ENCODE measurements around the gene SRGAP3.

The SRGAP3 gene

DNA sequence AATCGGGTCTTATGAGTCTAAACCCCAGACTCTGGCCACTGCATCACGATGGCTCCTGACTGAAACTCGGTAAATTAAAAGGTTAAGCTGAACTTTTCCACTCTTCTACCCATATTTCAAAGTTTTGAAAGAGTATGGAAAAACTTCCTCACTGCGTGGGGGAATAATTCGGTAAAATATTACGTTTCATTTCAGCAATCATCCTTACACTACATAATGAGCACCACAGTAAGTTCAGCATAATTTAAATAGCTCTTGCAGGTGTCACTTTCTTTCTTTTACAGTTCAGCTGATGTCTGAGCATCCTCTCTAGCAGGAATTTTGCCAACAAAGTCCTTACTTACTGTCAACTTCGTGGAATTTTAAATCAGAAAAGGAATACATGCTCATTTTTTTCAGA, 17.5 kb downstream of the SRGAP3 start:
- Histone ChIP-seq H3K4me3 (ENCODE audit: low read length) (no peak overlapping the region), H3K4me1 (ENCODE audit: control insufficient read depth, insufficient read depth, low read length) (no peaks in the 10 kb centered on the region), H3K9ac (ENCODE audit: low read length) (no peak overlapping the region), H3K27ac (ENCODE audit: low read depth, low read length) (no peak overlapping the region), H3K36me3 (ENCODE audit: control insufficient read depth, insufficient read depth, low read length) (no peaks in the 10 kb centered on the region), H3K27me3 (ENCODE audit: control insufficient read depth, insufficient read depth, low read length) (no peaks in the 10 kb centered on the region)

DNA sequence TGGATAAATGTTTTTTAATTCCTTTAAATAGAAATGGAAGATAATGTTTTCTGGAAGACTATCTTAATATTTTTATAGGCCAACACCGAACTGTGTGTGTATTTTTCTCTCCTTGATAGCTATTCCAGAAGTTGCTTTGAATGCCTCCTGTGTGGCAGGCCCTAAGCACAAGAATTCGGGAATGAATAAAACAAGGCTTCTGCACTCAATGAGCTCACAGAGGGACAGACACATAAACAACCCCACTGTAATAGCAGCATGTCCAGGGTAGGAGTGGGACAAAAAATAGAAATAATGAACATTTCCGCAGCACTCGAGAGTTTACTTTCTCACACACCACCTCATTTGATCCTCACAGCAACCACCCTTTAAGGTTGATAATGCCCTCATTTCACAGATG, 18.0 kb downstream of the SRGAP3 start:
- no peak overlapping the region for H3K9ac ChIP-seq (ENCODE audit: low read length)
- H3K27ac ChIP-seq (ENCODE audit: low read depth, low read length) = no peak overlapping the region
- no peak overlapping the region for H3K4me3 ChIP-seq (ENCODE audit: low read length)
- H3K27me3 ChIP-seq (ENCODE audit: control insufficient read depth, insufficient read depth, low read length) = no peaks in the 10 kb centered on the region
- H3K4me1 ChIP-seq (ENCODE audit: control insufficient read depth, insufficient read depth, low read length) = no peaks in the 10 kb centered on the region
- H3K36me3 ChIP-seq (ENCODE audit: control insufficient read depth, insufficient read depth, low read length) = no peaks in the 10 kb centered on the region

DNA sequence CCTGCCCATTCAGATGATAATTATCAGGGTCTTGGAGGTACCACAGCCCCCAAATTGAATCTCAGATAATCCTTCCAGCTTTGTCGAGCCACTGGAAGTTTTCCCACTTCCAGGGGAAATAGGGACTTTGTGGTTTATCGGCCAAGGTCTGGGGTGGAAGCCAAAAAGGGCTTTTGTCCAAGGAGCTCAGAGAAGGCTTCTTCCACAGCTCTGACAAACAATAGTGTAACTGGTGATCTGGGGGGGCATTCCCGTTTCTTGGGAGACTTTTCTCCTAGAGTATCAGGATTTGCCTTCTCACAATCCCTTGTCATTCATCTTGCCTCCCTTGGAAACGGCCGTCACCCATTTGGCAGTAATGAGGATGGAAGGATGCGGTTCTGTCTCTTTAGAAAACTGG, 18.4 kb downstream of the SRGAP3 start:
- Histone ChIP-seq H3K4me1 (ENCODE audit: control insufficient read depth, insufficient read depth, low read length) (peaks cover 3% of the 10 kb centered on the region), H3K36me3 (ENCODE audit: control insufficient read depth, insufficient read depth, low read length) (no peaks in the 10 kb centered on the region), H3K27me3 (ENCODE audit: control insufficient read depth, insufficient read depth, low read length) (no peaks in the 10 kb centered on the region), H3K4me3 (ENCODE audit: low read length) (no peak overlapping the region), H3K9ac (ENCODE audit: low read length) (no peak overlapping the region), H3K27ac (ENCODE audit: low read depth, low read length) (no peak overlapping the region)

DNA sequence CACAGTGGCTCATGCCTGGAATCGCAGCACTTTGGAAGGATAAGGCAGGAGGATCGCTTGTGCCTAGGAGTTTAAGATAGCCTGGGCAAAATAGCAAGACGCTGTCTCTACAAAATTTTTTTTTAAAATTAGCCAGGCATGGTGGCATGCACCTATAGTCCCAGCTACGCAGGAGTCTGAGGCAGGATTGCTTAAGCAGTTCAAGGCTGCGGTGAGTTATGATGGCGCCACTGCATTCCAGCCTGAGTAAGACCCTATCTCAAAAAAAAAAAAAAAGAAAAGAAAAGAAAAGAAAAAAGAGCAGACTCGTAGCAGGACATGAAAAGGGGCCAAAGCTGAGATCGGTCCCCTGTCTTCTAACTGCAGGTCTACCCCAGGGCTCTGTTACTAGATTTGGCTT, 18.9 kb downstream of the SRGAP3 start:
- Histone ChIP-seq H3K4me3 (ENCODE audit: low read length) (no peak overlapping the region), H3K36me3 (ENCODE audit: control insufficient read depth, insufficient read depth, low read length) (no peaks in the 10 kb centered on the region), H3K4me1 (ENCODE audit: control insufficient read depth, insufficient read depth, low read length) (peaks cover 3% of the 10 kb centered on the region), H3K27me3 (ENCODE audit: control insufficient read depth, insufficient read depth, low read length) (no peaks in the 10 kb centered on the region), H3K27ac (ENCODE audit: low read depth, low read length) (no peak overlapping the region), H3K9ac (ENCODE audit: low read length) (no peak overlapping the region)

GRCh38 chr3:9229879-9230278, 19.6 kb downstream of the SRGAP3 start:
- no peaks in the 10 kb centered on the region for H3K27me3 ChIP-seq (ENCODE audit: control insufficient read depth, insufficient read depth, low read length)
- peaks cover 3% of the 10 kb centered on the region for H3K4me1 ChIP-seq (ENCODE audit: control insufficient read depth, insufficient read depth, low read length)
- no peak overlapping the region for H3K27ac ChIP-seq (ENCODE audit: low read depth, low read length)
- H3K36me3 ChIP-seq (ENCODE audit: control insufficient read depth, insufficient read depth, low read length) = no peaks in the 10 kb centered on the region
- no peak overlapping the region for H3K4me3 ChIP-seq (ENCODE audit: low read length)
- H3K9ac ChIP-seq (ENCODE audit: low read length) = no peak overlapping the region

- H3K4me1 ChIP-seq (ENCODE audit: control insufficient read depth, insufficient read depth, low read length) = peaks cover 3% of the 10 kb centered on the region
- H3K27me3 ChIP-seq (ENCODE audit: control insufficient read depth, insufficient read depth, low read length) = no peaks in the 10 kb centered on the region
- no peak overlapping the region for H3K9ac ChIP-seq (ENCODE audit: low read length)
- no peaks in the 10 kb centered on the region for H3K36me3 ChIP-seq (ENCODE audit: control insufficient read depth, insufficient read depth, low read length)
- H3K4me3 ChIP-seq (ENCODE audit: low read length) = no peak overlapping the region
- H3K27ac ChIP-seq (ENCODE audit: low read depth, low read length) = no peak overlapping the region
Observed at GRCh38 chr3:9229325-9229724, 20.1 kb downstream of the SRGAP3 start.

DNA sequence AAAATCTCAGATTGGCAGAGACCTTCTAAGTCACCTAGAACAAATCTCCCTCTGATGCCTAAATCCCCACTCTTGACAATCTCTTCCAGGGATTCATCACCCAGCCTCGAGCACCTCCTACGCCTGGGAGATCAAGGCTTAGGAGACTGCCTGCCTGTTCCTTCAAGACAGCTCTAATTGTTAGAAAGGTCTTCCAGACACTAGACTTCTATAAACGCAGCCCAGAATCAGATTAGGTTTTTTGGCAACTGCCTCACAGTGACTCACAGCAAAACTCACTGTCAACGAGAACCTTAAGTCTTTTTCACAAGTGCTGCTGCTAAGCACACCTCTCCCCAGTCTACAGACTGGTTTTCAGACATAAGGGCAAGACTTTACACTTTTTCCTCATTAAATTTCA, 23.1 kb downstream of the SRGAP3 start:
- Histone ChIP-seq H3K4me1 (ENCODE audit: control insufficient read depth, insufficient read depth, low read length) (peaks cover 3% of the 10 kb centered on the region), H3K36me3 (ENCODE audit: control insufficient read depth, insufficient read depth, low read length) (no peaks in the 10 kb centered on the region), H3K27me3 (ENCODE audit: control insufficient read depth, insufficient read depth, low read length) (no peaks in the 10 kb centered on the region), H3K27ac (ENCODE audit: low read depth, low read length) (no peak overlapping the region), H3K9ac (ENCODE audit: low read length) (no peak overlapping the region), H3K4me3 (ENCODE audit: low read length) (no peak overlapping the region)

- H3K36me3 ChIP-seq (ENCODE audit: control insufficient read depth, insufficient read depth, low read length) = no peaks in the 10 kb centered on the region
- H3K4me3 ChIP-seq (ENCODE audit: low read length) = no peak overlapping the region
- H3K27ac ChIP-seq (ENCODE audit: low read depth, low read length) = no peak overlapping the region
- H3K9ac ChIP-seq (ENCODE audit: low read length) = no peak overlapping the region
- no peaks in the 10 kb centered on the region for H3K27me3 ChIP-seq (ENCODE audit: control insufficient read depth, insufficient read depth, low read length)
- peaks cover 3% of the 10 kb centered on the region for H3K4me1 ChIP-seq (ENCODE audit: control insufficient read depth, insufficient read depth, low read length)
Observed at GRCh38 chr3:9225268-9225667, 24.2 kb downstream of the SRGAP3 start.

- H3K27me3 ChIP-seq (ENCODE audit: control insufficient read depth, insufficient read depth, low read length) = no peaks in the 10 kb centered on the region
- no peak overlapping the region for H3K27ac ChIP-seq (ENCODE audit: low read depth, low read length)
- no peaks in the 10 kb centered on the region for H3K36me3 ChIP-seq (ENCODE audit: control insufficient read depth, insufficient read depth, low read length)
- peaks cover 3% of the 10 kb centered on the region for H3K4me1 ChIP-seq (ENCODE audit: control insufficient read depth, insufficient read depth, low read length)
- no peak overlapping the region for H3K9ac ChIP-seq (ENCODE audit: low read length)
- H3K4me3 ChIP-seq (ENCODE audit: low read length) = no peak overlapping the region
Observed at GRCh38 chr3:9224490-9224889, 25.0 kb downstream of the SRGAP3 start.

DNA sequence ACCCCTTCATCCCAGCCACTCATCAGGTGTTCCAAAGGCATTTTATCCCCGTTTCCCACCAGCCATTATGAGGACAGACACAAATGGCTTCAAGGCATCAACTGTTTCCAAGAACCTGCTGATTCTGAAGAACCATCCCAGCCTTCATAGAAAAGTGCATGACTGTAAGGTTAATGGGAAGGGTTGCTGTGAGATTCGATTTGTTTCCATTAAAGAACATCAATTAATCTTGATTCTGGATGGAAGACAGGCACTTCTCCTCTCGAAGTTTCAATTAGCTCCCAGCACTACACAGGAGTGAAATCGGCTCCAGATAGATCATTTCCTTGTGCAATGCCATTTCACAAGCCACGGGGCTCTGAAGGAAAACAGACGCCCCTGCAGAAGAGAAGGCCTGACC, 25.8 kb downstream of the SRGAP3 start:
- Histone ChIP-seq H3K36me3 (ENCODE audit: control insufficient read depth, insufficient read depth, low read length) (no peaks in the 10 kb centered on the region), H3K27ac (ENCODE audit: low read depth, low read length) (no peak overlapping the region), H3K9ac (ENCODE audit: low read length) (no peak overlapping the region), H3K4me3 (ENCODE audit: low read length) (no peak overlapping the region), H3K27me3 (ENCODE audit: control insufficient read depth, insufficient read depth, low read length) (no peaks in the 10 kb centered on the region), H3K4me1 (ENCODE audit: control insufficient read depth, insufficient read depth, low read length) (peaks cover 3% of the 10 kb centered on the region)

- Histone ChIP-seq H3K4me1 (ENCODE audit: control insufficient read depth, insufficient read depth, low read length) (peaks cover 3% of the 10 kb centered on the region), H3K27me3 (ENCODE audit: control insufficient read depth, insufficient read depth, low read length) (no peaks in the 10 kb centered on the region), H3K9ac (ENCODE audit: low read length) (no peak overlapping the region)
Observed at GRCh38 chr3:9222956-9223639, 26.3 kb downstream of the SRGAP3 start.

DNA sequence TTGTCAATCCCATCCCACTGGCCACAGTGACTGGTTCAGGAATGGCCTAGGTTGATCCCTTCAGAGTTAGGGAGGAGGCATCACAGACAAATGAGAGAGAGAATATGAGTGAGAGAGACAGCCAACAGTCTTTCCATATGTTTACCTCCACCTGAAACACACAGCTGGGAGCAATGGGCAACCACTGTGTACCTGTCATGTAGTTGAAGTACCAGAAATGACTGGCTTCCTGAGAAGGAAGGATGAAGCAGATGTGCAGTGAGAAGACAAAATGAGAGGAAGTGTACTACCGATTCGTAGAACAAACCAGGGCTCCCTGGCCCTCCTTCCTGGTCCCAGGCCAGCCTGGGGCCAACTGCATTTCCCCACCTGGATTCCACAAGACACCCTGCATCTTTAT, 27.4 kb downstream of the SRGAP3 start:
- Histone ChIP-seq H3K9ac (ENCODE audit: low read length) (no peak overlapping the region), H3K27me3 (ENCODE audit: control insufficient read depth, insufficient read depth, low read length) (no peaks in the 10 kb centered on the region), H3K27ac (ENCODE audit: low read depth, low read length) (no peak overlapping the region), H3K4me3 (ENCODE audit: low read length) (no peak overlapping the region), H3K36me3 (ENCODE audit: control insufficient read depth, insufficient read depth, low read length) (no peaks in the 10 kb centered on the region), H3K4me1 (ENCODE audit: control insufficient read depth, insufficient read depth, low read length) (peaks cover 3% of the 10 kb centered on the region)

More at GRCh38 chr3:9222956-9223639, 26.3 kb downstream of the SRGAP3 start:
- Histone ChIP-seq H3K4me3 (ENCODE audit: low read length) (no peak overlapping the region), H3K36me3 (ENCODE audit: control insufficient read depth, insufficient read depth, low read length) (no peaks in the 10 kb centered on the region), H3K27ac (ENCODE audit: low read depth, low read length) (no peak overlapping the region)

- peaks cover 2% of the 10 kb centered on the region for H3K27me3 ChIP-seq (ENCODE audit: control insufficient read depth, insufficient read depth, low read length)
- no peak overlapping the region for H3K9ac ChIP-seq (ENCODE audit: low read length)
- H3K27ac ChIP-seq (ENCODE audit: low read depth, low read length) = no peak overlapping the region
- no peaks in the 10 kb centered on the region for H3K36me3 ChIP-seq (ENCODE audit: control insufficient read depth, insufficient read depth, low read length)
- no peaks in the 10 kb centered on the region for H3K4me1 ChIP-seq (ENCODE audit: control insufficient read depth, insufficient read depth, low read length)
- H3K4me3 ChIP-seq (ENCODE audit: low read length) = no peak overlapping the region
Observed at GRCh38 chr3:9218514-9218846, 31.0 kb downstream of the SRGAP3 start.
